Peyer's patch (tissue), 4 donors: ENCODE measurements around the gene GREB1.

Experiments
- CTCF ChIP-seq, 6 experiments: fragments of 450-650 bp in 4 of 6; fragments of 200-600 bp in 2 of 6; sonication (generic) in 1 of 6; IDR thresholded peaks; one replicate each; pipeline ENCODE4 v1.5.1; 2017 to 2019; ENCODE audit warnings: antibody characterized with exemption in 6 of 6, mild to moderate bottlenecking in 3 of 6, moderate library complexity in 1 of 6
- POLR2A ChIP-seq, 2 donors: fragments of 450-650 bp; IDR thresholded peaks; one replicate each; pipeline ENCODE4 v1.5.1; 2017; ENCODE audit warnings: antibody characterized with exemption in 2 of 2, mild to moderate bottlenecking in 2 of 2, moderate library complexity in 2 of 2

- TF ChIP-seq POLR2A (IDR thresholded peaks at IDR 0.05) (no peak), CTCF (IDR thresholded peaks at IDR 0.05) (no peak)
Measured at GRCh38 chr2:11646530-11646929, 112.7 kb downstream of the GREB1 start.
